Ascending aorta (tissue), 2 donors: ENCODE data around the gene QPCT. TPM values are rescaled to one million over a fixed set of nuclear protein-coding genes. Genes with fewer than 3 reads are reported as not detected.

Experiments used
- DNase-seq, 2 donors: peaks; one replicate each; pipeline ENCODE4 v3.0.0-alpha.2; 2019; ENCODE audit warnings: low spot score in 2 of 2
- H3K27ac ChIP-seq, 2 donors: fragments of 200-600 bp; sonication (generic); one replicate each; pipeline ENCODE4 v1.5.1; 2016 to 2017; ENCODE audit warnings: mild to moderate bottlenecking in 1 of 2
- H3K27me3 ChIP-seq: fragments of 200-600 bp; sonication (generic); one replicate; pipeline ENCODE4 v1.5.1; 2017
- H3K36me3 ChIP-seq, 2 donors: fragments of 200-600 bp; sonication (generic); one replicate each; pipeline ENCODE4 v1.5.1; 2016
- H3K4me1 ChIP-seq, 2 donors: fragments of 200-600 bp; sonication (generic); one replicate each; pipeline ENCODE4 v1.5.1; 2016 to 2017; ENCODE audit warnings: mild to moderate bottlenecking in 1 of 2
- H3K4me3 ChIP-seq, 2 donors: fragments of 200-600 bp; sonication (generic); one replicate each; pipeline ENCODE4 v1.5.1; 2016 to 2017; ENCODE audit warnings: mild to moderate bottlenecking in 1 of 2
- H3K9me3 ChIP-seq, 2 donors: fragments of 200-600 bp; sonication (generic); one replicate each; pipeline ENCODE4 v1.5.1; 2016
- CTCF ChIP-seq, 3 experiments: fragments of 200-600 bp in 2 of 3; fragments of 450-650 bp in 1 of 3; sonication (generic) in 2 of 3; IDR thresholded peaks; one replicate each; pipeline ENCODE4 v1.5.1; 2016 to 2019; ENCODE audit warnings: antibody characterized with exemption in 3 of 3, mild to moderate bottlenecking in 1 of 3, moderate library complexity in 1 of 3
- intact Hi-C: fragments of 100-400 bp; cut with DNase I; formaldehyde crosslinking; loops from one replicate; pipeline ENCODE4 v1.15.1; 2023
- total RNA-seq: library from RNA; depleted of rRNA; stranded (reverse); fragments of >200 nt; gene quantifications from one replicate; pipeline ENCODE4 v1.1.0, GENCODE V29; 2016

QPCT gene
- total RNA-seq, 1 donor from 2014 or later = 1.8 TPM

DNA sequence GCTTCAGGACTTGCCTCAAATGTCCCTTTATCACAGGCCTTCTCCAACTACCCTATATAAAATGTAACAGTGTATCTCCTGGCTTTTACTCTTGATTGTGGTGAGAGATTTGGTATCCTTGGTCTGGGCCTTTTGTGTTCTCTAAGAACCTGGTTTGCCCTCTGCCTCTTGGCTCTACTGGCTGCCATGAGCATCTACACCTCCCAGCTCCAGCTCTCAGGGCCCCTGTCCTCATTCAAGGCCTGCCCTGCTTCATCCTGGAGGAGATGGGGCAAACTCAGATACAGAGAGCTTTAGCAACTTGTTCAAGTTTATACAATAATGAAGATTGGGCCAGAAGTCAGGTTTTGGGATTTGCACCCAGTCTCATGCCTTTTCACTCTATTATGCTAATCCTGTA, 45.0 kb downstream of the QPCT start:
- no peak for DNase-seq
- no peak overlapping the region for H3K27ac ChIP-seq

DNA sequence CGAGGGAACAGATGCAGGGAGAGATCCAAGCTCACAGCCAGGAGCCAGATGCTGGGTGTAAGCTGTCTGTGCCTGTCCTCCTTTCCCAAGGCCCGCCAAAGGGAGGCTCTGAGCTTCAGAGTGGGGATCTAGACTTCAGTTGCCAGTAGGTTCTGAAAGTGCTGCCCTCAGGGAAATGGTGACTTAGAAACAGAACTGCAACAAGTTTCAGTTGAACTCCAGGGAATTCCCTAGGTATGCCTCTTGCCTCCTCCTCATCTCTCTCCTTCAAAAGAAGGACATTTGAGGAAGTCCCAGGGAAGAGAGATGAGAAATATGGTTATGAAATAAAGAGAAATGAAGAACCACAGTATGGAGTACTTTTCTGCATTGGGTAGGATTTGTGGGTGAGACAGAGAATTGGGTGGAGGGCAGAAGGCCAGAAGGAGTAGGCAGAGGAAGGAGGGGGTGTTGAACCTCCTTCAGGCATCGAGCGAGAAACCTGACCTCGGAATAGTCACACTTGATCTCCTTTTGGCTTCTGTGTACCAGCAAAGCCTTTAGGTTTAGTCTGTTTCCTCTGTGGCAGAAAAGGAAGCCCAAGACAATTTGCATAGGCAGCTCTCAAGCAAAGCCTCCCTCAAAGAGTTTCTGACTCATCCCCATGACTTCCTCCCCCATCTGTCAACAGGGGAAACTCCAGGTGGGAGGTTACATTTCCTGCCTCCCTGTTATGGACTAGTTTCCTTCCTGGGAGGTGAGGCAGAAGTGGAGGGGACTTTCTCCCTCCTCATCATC, 45.7 kb downstream of the QPCT start:
- intact Hi-C loops = loop anchor here (10.0 kb wide), 1 partner anchor 885 kb away; no protein-coding TSS in a partner anchor
- no peak for TF ChIP-seq CTCF (IDR thresholded peaks at IDR 0.05)
- DNase-seq = no peak
- Histone ChIP-seq H3K36me3 (no peaks in the 10 kb centered on the region), H3K4me3 (no peak overlapping the region), H3K9me3 (no peaks in the 10 kb centered on the region), H3K4me1 (no peaks in the 10 kb centered on the region), H3K27ac (no peak overlapping the region), H3K27me3 (no peaks in the 10 kb centered on the region)

More for the DNA sequence above, 45.0 kb downstream of the QPCT start:
- Histone ChIP-seq H3K4me1 (no peaks in the 10 kb centered on the region), H3K4me3 (no peak overlapping the region), H3K27me3 (no peaks in the 10 kb centered on the region), H3K36me3 (no peaks in the 10 kb centered on the region), H3K9me3 (no peaks in the 10 kb centered on the region)
- intact Hi-C loops = no loop called here
- no peak for TF ChIP-seq CTCF (IDR thresholded peaks at IDR 0.05)

DNA sequence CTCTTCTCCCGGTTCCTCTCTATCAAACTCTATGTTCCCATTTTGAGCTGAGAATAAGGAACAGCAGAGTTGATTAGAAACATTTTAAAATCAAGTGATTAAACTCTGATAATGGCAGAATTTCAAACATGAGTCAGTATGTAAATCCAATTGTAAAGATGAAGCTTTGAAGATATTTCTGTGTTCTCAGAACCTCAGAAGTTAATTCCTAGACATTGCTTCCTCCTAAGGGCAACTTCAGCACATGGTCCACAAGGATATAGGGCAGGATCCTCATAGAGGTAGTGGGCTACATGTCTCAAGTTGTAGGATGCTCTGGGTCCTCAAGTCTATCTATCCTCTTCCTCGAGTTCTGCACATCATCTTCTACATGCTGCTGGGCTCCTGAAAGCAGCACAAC, 46.3 kb downstream of the QPCT start:
- Histone ChIP-seq H3K9me3 (no peaks in the 10 kb centered on the region), H3K36me3 (no peaks in the 10 kb centered on the region), H3K27ac (no peak overlapping the region), H3K4me3 (no peak overlapping the region), H3K4me1 (no peaks in the 10 kb centered on the region), H3K27me3 (no peaks in the 10 kb centered on the region)
- DNase-seq = no peak
- intact Hi-C loops = loop anchor here (10.0 kb wide), 1 partner anchor 884 kb away; no protein-coding TSS in a partner anchor
- no peak for TF ChIP-seq CTCF (IDR thresholded peaks at IDR 0.05)

GRCh38 chr2:37391711-37392110, 47.3 kb downstream of the QPCT start:
- no peak for TF ChIP-seq CTCF (IDR thresholded peaks at IDR 0.05)
- H3K27ac ChIP-seq = no peak overlapping the region
- H3K36me3 ChIP-seq = no peaks in the 10 kb centered on the region
- H3K4me3 ChIP-seq = no peak overlapping the region
- no peaks in the 10 kb centered on the region for H3K4me1 ChIP-seq
- no peaks in the 10 kb centered on the region for H3K27me3 ChIP-seq
- H3K9me3 ChIP-seq = no peaks in the 10 kb centered on the region
- intact Hi-C loops = loop anchor here (10.0 kb wide), 1 partner anchor 883 kb away; no protein-coding TSS in a partner anchor
- no peak for DNase-seq

- intact Hi-C loops = loop anchor here (10.0 kb wide), 1 partner anchor 882 kb away; no protein-coding TSS in a partner anchor
Measured at GRCh38 chr2:37392428-37392827, 48.0 kb downstream of the QPCT start.

More at GRCh38 chr2:37392428-37392827, 48.0 kb downstream of the QPCT start:
- no peaks in the 10 kb centered on the region for H3K27me3 ChIP-seq
- H3K4me3 ChIP-seq = no peak overlapping the region
- no peaks in the 10 kb centered on the region for H3K36me3 ChIP-seq
- H3K9me3 ChIP-seq = no peaks in the 10 kb centered on the region
- no peak for TF ChIP-seq CTCF (IDR thresholded peaks at IDR 0.05)
- H3K27ac ChIP-seq = no peak overlapping the region
- H3K4me1 ChIP-seq = no peaks in the 10 kb centered on the region
- no peak for DNase-seq
